GM12873 (cell line): Measurements from ENCODE around the gene KLHL17.

Experiments used
- TF ChIP-seq, protein P1 (sequence below): IDR thresholded peaks from 2 replicates; pipeline ENCODE4 v1.5.1; 2012; ENCODE audit warnings: low read depth, mild to moderate bottlenecking, moderate library complexity, low read length, control low read depth; ENCODE audit not compliant: insufficient read depth; ENCODE audit errors: missing control alignments

Gene KLHL17

DNA sequence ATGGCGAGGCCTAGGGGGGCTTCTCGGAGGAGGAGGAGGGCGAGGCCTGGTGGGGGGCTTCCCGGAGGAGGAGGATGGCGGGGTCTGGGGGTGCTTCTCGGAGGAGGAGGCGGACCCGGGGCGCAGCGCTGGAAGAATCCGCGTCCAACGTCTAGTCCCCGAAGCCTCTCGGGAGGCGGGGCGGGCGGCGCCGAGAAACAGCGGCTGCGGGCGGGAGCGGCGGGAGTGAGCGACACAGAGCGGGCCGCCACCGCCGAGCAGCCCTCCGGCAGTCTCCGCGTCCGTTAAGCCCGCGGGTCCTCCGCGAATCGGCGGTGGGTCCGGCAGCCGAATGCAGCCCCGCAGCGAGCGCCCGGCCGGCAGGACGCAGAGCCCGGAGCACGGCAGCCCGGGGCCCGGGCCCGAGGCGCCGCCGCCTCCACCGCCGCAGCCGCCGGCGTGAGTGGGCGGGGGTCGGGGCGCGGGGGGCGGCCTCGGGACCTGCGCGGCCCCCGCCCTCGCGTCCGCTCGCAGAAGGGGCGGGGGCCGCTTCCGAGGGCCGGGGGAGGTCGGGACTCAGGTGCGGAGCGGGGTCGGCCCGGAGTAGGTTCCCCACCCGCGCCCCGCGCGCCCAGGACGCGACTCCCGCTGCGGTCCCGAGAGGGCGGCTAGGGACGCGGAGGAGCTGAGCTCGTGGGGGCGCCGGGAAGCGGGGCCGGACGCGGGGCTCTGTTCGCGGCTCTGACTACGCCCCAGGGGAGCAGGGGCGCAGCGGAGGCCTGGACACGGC lies at the start of gene KLHL17:
TSS of gene KLHL17 (plus strand) at position 222 of the 769 bp plus-strand sequence. CDS start at position 332, 110 bp downstream.
- TF ChIP-seq, protein P1, sequence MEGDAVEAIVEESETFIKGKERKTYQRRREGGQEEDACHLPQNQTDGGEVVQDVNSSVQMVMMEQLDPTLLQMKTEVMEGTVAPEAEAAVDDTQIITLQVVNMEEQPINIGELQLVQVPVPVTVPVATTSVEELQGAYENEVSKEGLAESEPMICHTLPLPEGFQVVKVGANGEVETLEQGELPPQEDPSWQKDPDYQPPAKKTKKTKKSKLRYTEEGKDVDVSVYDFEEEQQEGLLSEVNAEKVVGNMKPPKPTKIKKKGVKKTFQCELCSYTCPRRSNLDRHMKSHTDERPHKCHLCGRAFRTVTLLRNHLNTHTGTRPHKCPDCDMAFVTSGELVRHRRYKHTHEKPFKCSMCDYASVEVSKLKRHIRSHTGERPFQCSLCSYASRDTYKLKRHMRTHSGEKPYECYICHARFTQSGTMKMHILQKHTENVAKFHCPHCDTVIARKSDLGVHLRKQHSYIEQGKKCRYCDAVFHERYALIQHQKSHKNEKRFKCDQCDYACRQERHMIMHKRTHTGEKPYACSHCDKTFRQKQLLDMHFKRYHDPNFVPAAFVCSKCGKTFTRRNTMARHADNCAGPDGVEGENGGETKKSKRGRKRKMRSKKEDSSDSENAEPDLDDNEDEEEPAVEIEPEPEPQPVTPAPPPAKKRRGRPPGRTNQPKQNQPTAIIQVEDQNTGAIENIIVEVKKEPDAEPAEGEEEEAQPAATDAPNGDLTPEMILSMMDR, result no peak

DNA sequence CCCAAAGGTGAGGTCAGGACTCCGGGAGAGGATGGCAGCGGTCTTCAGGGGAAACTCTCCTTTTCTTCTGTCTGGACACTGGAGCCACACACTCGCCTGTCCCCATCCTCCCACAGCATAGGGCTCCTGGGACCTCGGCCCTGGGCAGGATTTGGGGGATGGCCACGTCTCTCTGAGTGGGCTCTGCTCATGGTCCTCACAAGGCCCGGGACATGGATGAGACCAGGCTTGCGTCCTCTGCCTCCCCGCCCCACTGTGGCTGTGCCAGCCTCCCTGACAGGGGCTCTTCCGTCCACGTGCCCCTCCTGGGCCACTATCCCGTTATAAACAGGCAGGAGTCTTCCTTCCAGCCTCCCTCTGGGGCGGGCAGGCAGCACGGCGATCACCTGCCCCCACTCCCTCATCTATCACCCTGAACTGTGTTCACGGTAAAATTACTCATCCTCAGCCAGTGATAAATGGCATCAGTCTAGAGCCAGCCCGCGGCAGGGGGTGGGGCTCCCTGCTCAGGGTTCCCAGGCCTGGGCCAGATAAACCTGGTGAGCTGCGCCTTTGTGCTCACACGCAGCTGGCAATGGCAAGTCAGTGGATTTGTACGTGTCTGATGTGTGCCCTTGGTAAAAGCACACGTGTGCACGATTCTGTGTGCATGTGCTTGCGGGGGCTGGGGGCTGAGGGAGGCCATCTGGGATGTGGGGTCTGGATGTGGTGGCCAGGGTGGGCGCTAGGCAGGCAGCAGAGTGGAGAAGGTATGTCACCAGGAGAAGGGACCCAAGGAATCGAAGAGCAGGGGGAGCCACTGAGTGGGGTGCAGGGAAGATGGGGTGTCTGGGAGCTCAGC lies 49.3 kb upstream of the KLHL17 start:
- TF ChIP-seq, protein P1, result no peak

DNA sequence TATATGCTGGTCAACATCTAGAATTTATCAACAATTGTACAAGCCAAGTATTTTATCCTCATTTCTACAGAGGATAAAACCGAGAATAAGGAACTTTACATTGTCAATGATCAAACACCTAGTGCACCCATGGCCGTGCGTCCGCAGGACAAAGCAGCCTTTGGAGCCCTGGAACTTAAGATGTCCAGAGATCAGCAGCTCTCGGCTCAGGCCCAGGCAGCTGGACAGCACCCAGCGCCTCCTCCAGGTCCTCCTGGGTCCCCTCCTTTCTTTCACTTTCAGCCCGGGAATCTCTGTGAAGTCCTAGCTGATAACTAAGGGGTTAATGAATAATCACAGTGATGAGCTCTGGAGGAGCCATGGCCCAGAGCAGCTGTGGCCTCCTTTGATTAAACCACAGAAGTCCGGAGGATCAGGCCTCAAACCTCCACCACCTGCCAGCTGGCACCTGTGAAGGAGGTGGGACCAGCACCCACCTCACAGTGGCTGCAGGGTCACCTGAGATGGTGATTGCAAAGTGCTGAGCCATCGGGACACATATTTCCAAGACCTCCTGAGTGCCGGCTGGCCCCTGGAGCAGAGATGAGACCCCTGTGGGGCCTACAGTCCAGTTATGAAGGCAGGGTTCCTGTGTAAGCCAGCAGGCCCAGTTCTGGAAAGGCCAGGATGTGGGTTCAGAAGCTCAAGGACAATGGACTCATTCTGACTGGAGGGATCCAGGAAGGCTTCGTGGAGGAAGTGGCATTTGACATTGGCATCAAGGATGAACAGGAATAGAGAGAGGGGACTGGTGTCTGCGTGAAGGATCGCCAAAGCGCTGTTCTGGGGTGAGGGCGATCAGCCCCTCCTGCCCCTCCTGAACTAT lies 48.3 kb upstream of the KLHL17 start:
- TF ChIP-seq, protein P1, result no peak

DNA sequence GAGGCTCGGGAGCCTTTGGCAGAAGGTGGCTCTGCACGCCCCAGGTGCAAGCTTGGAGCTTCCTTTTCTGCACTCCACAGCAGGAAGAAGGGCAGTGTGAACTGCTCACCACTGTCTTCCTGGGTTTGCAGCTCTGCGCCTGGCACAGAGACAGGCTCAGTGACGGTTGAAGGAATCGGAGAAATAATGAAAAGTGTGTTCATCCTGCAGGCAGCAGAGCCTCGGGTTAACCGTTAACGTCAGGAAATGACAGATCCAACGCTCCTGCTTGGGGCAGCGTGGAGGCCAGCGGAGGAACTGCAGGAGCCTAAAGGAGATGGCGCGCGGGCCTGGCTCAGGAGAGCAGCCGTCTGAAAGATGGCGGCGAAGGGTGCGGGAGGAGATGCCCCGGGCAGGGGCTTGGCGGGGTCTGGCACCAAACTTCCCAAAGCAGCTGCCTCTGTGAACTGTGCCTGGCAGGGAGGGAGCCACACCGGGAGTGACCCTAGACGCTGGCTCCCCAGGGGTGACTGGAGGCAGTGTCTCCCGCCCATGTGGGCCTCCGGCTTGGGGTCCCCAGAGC lies 47.6 kb upstream of the KLHL17 start:
- TF ChIP-seq, protein P1, result peak; percentile 32

DNA sequence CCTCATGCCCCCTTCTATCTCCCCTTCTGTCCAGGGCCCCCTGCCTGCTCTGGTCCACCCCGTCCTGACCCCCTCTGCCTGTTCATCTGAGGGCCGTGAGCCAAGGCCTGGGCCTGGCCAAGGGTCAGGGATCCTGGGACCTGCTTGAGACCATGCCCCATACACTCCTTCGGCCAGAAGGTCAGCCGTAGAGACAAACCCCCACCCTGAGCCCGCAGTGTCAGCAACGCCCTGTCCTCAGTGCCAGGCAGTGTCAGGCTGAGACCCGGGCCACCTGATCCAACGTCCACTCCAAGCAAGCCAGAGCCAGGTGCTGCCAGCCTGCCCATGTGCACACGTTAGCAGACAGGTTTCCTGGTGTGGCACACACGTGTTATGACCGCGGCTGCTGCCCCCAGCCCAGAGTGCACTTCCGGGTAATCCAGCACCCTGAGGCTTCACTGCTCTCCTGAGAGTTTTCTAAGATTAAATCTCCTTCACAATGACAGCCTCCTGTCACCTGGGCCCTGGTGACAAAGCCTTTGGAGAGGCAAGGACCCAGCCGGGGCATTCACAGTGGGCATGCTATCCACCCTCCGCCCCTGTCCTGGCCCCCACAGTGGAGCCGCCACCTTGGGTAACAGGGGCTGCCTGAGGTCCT lies 46.8 kb upstream of the KLHL17 start:
- TF ChIP-seq, protein P1, result no peak

DNA sequence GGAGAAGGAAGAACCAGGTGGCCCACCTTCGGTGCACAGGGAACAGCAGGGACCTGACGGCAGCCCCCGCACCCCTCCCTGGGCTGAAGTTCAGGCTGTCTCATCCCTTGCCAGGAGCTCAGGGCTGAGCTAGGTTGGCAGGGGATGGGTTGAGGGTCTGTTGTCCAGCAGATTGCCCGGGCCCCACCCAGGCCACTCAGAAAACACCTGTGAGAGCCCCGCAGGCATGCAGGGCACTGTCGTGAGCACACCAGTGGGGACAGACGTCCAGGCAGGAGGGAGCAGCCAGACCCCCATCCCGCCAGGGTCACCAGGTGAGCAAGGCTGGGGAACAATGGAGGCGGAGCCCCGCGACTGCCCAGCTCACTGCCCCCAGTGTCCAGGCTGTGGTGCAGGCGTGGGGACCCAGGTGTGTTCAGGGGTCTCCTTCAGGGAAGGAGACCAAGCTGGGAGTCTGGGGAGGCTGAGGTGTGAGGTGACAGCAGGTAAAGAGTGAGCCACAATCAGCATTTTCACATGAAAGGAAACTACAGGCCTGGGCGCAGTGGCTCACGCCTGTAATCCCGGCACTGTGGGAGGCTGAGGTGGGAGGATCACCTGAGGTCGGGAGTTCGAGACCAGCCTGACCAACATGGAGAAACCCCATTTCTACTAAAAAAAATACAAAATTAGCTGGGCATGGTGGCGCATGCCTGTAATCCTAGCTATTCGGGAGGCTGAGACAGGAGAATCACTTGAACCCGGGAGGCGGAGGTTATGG lies 46.1 kb upstream of the KLHL17 start:
- TF ChIP-seq, protein P1, result no peak
